ENCODE results near the gene APOC3.

APOC3 gene

DNA sequence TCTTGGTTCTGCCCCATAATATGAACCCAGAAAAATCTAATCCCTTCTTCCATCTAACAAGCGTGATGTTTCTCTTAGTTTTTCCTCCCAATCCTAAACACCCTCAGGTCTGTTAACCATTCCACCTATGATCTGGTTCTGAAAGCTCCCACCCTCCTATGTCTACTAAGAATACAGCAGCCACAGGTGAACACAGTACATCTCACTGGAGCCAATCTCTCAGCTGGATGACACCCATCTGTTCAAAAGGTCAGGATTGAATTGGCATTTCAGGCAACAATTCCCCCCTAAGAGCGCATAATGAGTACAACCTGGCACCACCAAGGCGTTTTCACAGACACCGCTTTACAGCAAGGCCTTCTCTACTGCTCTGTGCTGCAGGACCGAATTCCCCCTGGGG is 26.7 kb downstream of the APOC3 start:
- DNase-seq (ENCODE audit: low spot score), result no peak
- TF ChIP-seq, protein P1, sequence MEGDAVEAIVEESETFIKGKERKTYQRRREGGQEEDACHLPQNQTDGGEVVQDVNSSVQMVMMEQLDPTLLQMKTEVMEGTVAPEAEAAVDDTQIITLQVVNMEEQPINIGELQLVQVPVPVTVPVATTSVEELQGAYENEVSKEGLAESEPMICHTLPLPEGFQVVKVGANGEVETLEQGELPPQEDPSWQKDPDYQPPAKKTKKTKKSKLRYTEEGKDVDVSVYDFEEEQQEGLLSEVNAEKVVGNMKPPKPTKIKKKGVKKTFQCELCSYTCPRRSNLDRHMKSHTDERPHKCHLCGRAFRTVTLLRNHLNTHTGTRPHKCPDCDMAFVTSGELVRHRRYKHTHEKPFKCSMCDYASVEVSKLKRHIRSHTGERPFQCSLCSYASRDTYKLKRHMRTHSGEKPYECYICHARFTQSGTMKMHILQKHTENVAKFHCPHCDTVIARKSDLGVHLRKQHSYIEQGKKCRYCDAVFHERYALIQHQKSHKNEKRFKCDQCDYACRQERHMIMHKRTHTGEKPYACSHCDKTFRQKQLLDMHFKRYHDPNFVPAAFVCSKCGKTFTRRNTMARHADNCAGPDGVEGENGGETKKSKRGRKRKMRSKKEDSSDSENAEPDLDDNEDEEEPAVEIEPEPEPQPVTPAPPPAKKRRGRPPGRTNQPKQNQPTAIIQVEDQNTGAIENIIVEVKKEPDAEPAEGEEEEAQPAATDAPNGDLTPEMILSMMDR (IDR thresholded peaks at IDR 0.05; ENCODE audit: extremely low read depth, missing control alignments), result no peak

DNA sequence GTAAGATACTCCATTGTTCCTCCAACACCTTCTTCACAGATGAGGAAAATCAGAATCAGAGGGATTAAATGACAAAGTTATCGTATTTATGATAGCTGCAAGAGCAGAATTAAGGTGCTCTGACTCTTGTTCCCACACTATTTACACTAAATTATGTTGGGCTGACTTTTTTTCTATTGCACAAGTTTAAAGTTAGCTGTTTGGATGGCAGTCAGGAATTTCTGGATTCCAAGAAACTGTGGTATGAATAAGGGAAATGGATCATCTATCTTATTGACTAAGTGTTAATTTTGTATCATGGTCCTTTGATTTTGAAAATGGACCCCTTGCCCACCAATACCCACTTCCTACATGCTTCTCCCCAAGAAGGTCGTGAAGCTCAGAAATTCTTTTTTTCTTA is 27.6 kb downstream of the APOC3 start:
- TF ChIP-seq, protein P1 (IDR thresholded peaks at IDR 0.05; ENCODE audit: extremely low read depth, missing control alignments), result no peak
- DNase-seq (ENCODE audit: low spot score), result no peak

DNA sequence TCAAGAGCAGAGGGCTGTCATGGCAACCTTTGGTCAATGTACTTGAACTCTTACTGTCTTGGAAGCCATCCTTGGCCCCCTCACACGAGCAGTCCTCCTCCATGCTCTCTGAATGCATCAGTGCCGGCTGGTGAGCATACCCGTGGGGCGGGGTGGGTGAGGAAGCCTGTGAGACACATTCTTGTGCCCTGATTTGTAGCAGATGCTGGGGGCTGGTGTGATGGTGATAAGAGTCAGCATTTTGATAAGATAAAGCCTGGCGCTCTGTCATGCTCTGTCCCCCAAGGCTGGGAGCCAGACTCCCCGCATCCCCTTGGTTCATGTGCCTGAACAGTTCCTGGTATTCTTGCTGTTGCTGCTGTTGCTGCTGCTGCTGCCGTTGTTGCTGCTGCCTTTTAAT is 28.2 kb downstream of the APOC3 start:
- TF ChIP-seq, protein P1 (IDR thresholded peaks at IDR 0.05; ENCODE audit: extremely low read depth, missing control alignments), result no peak

DNA sequence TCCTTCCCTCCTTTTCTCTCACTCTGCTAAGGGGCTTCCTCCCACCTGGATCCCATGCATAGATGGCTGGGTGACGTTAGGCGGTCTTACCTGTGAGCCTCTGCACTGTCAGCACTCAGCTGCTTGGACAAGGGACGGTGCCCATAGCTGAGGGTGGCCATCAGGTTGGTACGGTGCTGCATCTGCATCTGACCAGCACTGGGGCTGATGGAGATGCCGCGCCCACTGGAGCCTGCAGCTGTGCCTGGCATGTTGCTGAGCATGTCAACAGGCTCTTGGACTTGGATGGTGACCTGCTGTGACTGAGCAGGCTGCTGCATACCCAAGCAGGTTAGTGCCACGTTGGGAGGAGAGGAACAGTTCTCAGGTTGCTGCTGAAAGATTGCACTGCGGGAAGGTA is 29.5 kb downstream of the APOC3 start:
- TF ChIP-seq, protein P1 (IDR thresholded peaks at IDR 0.05; ENCODE audit: extremely low read depth, missing control alignments), result no peak
- no peak for DNase-seq (ENCODE audit: low spot score)

More for the DNA sequence above, 28.2 kb downstream of the APOC3 start:
- DNase-seq (ENCODE audit: low spot score), result no peak

DNA sequence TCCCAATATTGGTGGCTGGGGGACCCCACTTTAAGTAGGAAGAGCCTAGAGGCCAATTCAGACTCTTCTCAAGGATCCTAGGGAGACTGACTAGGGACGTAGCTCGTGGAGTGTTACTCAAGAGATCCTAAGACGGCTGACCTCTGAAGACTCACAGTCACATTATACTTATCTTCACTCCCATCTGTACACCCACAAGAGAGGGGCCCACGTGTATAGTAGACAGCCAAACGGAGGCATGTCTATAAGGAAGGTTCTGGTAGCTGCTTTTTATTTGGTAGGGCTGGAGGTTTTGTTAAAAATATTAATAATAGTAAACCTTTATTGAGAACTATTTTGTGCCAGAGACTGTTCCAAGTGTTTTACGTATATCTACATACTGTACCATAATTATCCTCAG is 30.6 kb downstream of the APOC3 start:
- TF ChIP-seq, protein P1 (IDR thresholded peaks at IDR 0.05; ENCODE audit: extremely low read depth, missing control alignments), result no peak
- no peak for DNase-seq (ENCODE audit: low spot score)

DNA sequence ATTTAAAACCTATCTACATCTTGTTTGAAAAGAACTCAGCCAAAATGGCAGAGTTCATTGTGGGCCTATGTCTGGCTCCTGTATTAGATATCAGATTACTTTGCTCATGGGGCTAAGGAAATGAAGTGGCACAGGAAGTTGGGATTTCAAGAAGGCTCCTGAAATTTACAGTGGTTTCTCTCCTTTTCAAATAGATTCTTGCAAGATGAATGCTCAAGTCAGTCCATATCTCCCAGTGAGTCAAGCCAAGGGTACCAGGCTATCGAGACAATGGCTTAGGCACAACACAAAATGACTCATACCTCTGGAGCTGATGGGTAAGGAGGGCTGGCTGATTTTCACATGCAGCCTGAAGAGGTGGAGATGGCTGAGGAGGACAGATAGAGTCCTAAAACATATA is 31.8 kb downstream of the APOC3 start:
- TF ChIP-seq, protein P1 (IDR thresholded peaks at IDR 0.05; ENCODE audit: extremely low read depth, missing control alignments), result no peak
- no peak for DNase-seq (ENCODE audit: low spot score)

DNA sequence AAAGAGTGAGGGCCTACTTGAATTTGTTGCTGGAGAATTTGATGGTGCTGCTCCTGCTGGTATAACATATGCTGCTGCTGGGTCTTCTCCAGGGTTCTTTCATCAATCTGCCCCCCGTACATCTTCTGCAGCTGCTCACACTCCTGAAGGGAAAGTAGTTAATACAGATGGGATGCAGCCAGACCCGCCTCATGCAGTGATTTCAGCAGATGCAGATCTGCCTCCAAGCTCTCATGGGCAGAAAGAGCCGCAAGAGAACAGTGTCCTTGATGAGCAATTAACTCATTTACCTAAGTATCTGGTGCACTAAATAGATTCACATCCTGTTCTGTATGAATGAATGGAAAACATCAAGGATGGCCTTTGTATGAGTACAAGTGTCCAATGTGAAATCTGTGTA is 32.5 kb downstream of the APOC3 start:
- no peak for DNase-seq (ENCODE audit: low spot score)
- TF ChIP-seq, protein P1 (IDR thresholded peaks at IDR 0.05; ENCODE audit: extremely low read depth, missing control alignments), result no peak
